GM13976 (cell line): Measurements from ENCODE around the gene PIK3R2.

Experiments used
- DNase-seq: peaks from one replicate; pipeline ENCODE4 v3.0.0; 2012; ENCODE audit warnings: low spot score
- CTCF ChIP-seq: IDR thresholded peaks from 2 replicates; pipeline ENCODE4 v1.5.1; 2012; ENCODE audit warnings: borderline replicate concordance, mild to moderate bottlenecking; ENCODE audit not compliant: insufficient read depth; ENCODE audit errors: extremely low read depth, missing control alignments, control extremely low read depth
- in situ Hi-C: fragments of 300-500 bp; cut with MboI; formaldehyde crosslinking; loops from one replicate; pipeline ENCODE4 v1.12.0; 2022; ENCODE audit warnings: low sequenced_read_pairs, mixed read lengths, inconsistent platforms; ENCODE audit not compliant: unreplicated experiment

The PIK3R2 gene

GRCh38 chr19:18143902-18144301 is 9.1 kb upstream of the PIK3R2 start:
- DNase-seq: no peak
- no peak for TF ChIP-seq CTCF
- in situ Hi-C loops: no loop called here

GRCh38 chr19:18144361-18144760 is 8.6 kb upstream of the PIK3R2 start:
- in situ Hi-C loops: no loop called here
- no peak for TF ChIP-seq CTCF
- no peak for DNase-seq

- in situ Hi-C loops: no loop called here
- no peak for DNase-seq
- TF ChIP-seq CTCF: no peak
Observed at GRCh38 chr19:18144906-18145305, 8.1 kb upstream of the PIK3R2 start.

GRCh38 chr19:18145391-18145999 is 7.5 kb upstream of the PIK3R2 start:
- no peak for TF ChIP-seq CTCF
- in situ Hi-C loops: no loop called here
- no peak for DNase-seq

- no peak for DNase-seq
- no peak for TF ChIP-seq CTCF
- in situ Hi-C loops: no loop called here
Observed at GRCh38 chr19:18147396-18147795, 5.6 kb upstream of the PIK3R2 start.

GRCh38 chr19:18149596-18149975 is 3.4 kb upstream of the PIK3R2 start:
- TF ChIP-seq CTCF: no peak
- in situ Hi-C loops: no loop called here
- no peak for DNase-seq
